ENCODE data around the gene SLC16A4. TPM values are rescaled to one million over a fixed set of nuclear protein-coding genes. Genes with fewer than 3 reads are reported as not detected.

SLC16A4 gene
- total RNA-seq, 3 donors from 2014 or later (not counting 1 experiment from before 2014, with no cell fraction given) = 0.30 to 0.40 (median 0.34) TPM

DNA sequence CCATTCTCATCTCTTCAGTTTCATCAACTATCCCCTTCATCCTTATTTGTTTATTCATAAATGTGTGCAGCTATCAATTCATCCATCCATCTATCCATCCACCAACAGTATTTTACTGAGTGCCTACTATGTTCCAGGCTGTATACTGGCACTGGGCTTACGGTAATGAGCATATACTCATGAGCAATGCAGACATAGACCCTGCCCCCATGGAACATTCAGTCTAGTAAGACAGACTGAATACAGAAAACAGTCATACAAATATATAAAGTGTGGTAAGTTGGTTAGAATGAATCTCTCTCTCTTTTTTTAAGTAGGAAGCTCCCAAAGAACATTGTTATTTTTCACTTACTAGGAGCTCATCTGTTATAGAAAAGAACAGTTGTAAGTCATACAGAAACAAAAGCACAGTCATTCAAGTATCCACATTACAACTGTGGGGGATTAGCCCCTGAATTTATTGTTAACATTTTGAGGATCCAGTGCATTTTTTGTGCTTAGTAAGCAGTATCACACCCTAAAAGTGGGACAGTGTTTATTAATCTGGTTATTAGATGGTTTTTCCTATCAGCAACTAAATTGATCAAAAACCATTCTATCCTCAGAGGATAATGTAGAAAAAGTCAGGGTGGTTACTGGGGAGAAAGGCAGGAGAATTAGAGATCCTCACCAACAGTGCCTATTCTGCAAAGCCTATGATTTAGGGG is 3.6 kb downstream of the SLC16A4 start:
- intact Hi-C loops (cut with micrococcal nuclease) = no loop called here
- WGBS (ENCODE audit: insufficient coverage) = 100% methylated on average over 1 of the region's 1 CpG
- Mint-ChIP-seq H3K4me3 (no peak overlapping the region), H3K36me3 (no peaks in the 10 kb centered on the region), H3K4me1 (peaks cover 16% of the 10 kb centered on the region in 2 donors), H3K9me3 (no peaks in the 10 kb centered on the region), H3K27me3 (ENCODE audit: low read depth in 2 of 2) (no peaks in the 10 kb centered on the region), H3K27ac (no peak overlapping the region)
- Histone ChIP-seq H3K27ac (ENCODE audit: low read length) (no peak overlapping the region), H3K27me3 (ENCODE audit: control insufficient read depth, insufficient read depth, low read length) (no peaks in the 10 kb centered on the region), H3K36me3 (ENCODE audit: control insufficient read depth, insufficient read depth, low read length) (peaks cover 3% of the 10 kb centered on the region), H3K4me3 (ENCODE audit: low read length) (no peak overlapping the region), H3K4me1 (ENCODE audit: control insufficient read depth, insufficient read depth, low read length) (peaks cover 12% of the 10 kb centered on the region), H3K9me3 (ENCODE audit: control insufficient read depth, insufficient read depth, low read length) (no peaks in the 10 kb centered on the region)
- TF ChIP-seq, protein P1, sequence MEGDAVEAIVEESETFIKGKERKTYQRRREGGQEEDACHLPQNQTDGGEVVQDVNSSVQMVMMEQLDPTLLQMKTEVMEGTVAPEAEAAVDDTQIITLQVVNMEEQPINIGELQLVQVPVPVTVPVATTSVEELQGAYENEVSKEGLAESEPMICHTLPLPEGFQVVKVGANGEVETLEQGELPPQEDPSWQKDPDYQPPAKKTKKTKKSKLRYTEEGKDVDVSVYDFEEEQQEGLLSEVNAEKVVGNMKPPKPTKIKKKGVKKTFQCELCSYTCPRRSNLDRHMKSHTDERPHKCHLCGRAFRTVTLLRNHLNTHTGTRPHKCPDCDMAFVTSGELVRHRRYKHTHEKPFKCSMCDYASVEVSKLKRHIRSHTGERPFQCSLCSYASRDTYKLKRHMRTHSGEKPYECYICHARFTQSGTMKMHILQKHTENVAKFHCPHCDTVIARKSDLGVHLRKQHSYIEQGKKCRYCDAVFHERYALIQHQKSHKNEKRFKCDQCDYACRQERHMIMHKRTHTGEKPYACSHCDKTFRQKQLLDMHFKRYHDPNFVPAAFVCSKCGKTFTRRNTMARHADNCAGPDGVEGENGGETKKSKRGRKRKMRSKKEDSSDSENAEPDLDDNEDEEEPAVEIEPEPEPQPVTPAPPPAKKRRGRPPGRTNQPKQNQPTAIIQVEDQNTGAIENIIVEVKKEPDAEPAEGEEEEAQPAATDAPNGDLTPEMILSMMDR (IDR thresholded peaks at IDR 0.05) = no peak
- DNase-seq = no peak
- no peak for ATAC-seq

DNA sequence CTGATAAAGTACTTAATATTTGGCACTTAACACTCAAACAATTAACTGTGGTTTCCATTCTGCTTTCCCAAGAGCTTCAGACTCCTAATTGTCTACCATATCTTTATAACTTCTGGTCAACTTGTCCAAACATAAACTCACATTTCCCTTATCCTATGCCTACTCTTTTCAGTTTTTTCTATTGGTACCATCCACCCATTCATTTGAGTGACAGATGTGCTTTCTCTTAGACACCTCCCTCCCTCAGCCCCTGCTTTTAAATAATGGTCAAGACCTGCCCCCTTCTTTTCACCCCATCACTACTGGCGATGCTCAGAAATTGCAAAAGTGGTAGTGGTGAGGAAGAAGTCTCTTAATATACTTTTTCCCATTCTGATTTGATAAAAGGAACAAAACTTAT is 5.5 kb downstream of the SLC16A4 start:
- H3K9me3 ChIP-seq (ENCODE audit: control insufficient read depth, insufficient read depth, low read length) = no peaks in the 10 kb centered on the region
- peak overlapping the region; percentile 86 for H3K27ac ChIP-seq (ENCODE audit: low read length)
- no peaks in the 10 kb centered on the region for H3K36me3 Mint-ChIP-seq
- ATAC-seq = no peak
- peaks cover 3% of the 10 kb centered on the region for H3K36me3 ChIP-seq (ENCODE audit: control insufficient read depth, insufficient read depth, low read length)
- DNase-seq = no peak
- TF ChIP-seq, protein P1 (IDR thresholded peaks at IDR 0.05) = no peak
- H3K27me3 ChIP-seq (ENCODE audit: control insufficient read depth, insufficient read depth, low read length) = no peaks in the 10 kb centered on the region
- peaks cover 12% of the 10 kb centered on the region for H3K4me1 ChIP-seq (ENCODE audit: control insufficient read depth, insufficient read depth, low read length)
- peaks cover 16% of the 10 kb centered on the region in 2 donors for H3K4me1 Mint-ChIP-seq
- no peaks in the 10 kb centered on the region for H3K9me3 Mint-ChIP-seq
- H3K27ac Mint-ChIP-seq = no peak overlapping the region
- intact Hi-C loops (cut with micrococcal nuclease) = no loop called here
- H3K4me3 Mint-ChIP-seq = no peak overlapping the region
- H3K27me3 Mint-ChIP-seq (ENCODE audit: low read depth in 2 of 2) = no peaks in the 10 kb centered on the region
- H3K4me3 ChIP-seq (ENCODE audit: low read length) = no peak overlapping the region
- WGBS (ENCODE audit: insufficient coverage) = no CpG with 5 or more reads among the region's 1 CpG

DNA sequence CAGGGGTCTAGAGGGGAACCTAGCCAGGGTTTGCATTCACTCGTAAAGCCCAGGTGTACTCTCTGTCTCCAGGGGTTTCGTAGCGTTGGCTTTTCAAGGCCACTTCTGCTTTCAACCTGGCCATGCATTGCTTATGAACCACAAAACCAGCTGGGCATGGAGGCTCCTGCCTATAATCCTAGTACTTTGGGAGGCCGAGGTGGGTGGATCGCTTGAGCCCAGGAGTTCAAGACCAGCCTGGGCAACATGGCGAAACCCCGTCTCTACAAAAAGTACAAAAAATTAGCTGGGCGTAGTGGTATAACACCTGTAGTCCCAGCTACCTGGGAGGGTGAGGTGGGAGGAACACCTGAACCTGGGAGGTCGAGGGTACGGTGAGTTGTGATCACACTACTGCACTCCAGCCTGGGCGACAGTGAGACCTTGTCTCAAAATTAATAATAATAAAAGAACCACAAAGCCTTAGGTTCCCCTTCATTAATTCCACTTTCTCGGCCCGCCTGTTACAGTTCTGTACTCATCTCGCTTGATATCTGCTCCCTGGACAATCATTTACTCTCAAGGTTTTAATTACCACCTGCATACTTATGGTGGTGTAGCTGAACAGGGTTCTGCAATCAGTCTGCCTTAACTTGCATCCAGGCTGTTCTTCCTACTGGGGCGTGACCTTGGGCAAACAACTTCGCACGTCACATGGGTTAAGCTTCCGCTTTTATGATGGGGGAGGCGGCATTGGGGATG is 6.1 kb downstream of the SLC16A4 start:
- Mint-ChIP-seq H3K4me3 (no peak overlapping the region), H3K4me1 (peaks cover 16% of the 10 kb centered on the region in 2 donors), H3K27me3 (ENCODE audit: low read depth in 2 of 2) (no peaks in the 10 kb centered on the region), H3K9me3 (no peaks in the 10 kb centered on the region), H3K27ac (peak overlapping the region; percentile 70 to 80), H3K36me3 (no peaks in the 10 kb centered on the region)
- Histone ChIP-seq H3K27ac (ENCODE audit: low read length) (peak overlapping the region; percentile 86), H3K4me1 (ENCODE audit: control insufficient read depth, insufficient read depth, low read length) (peaks cover 12% of the 10 kb centered on the region), H3K27me3 (ENCODE audit: control insufficient read depth, insufficient read depth, low read length) (no peaks in the 10 kb centered on the region), H3K4me3 (ENCODE audit: low read length) (peak overlapping the region; percentile 13), H3K9me3 (ENCODE audit: control insufficient read depth, insufficient read depth, low read length) (no peaks in the 10 kb centered on the region), H3K36me3 (ENCODE audit: control insufficient read depth, insufficient read depth, low read length) (peaks cover 3% of the 10 kb centered on the region)
- TF ChIP-seq, protein P1 (IDR thresholded peaks at IDR 0.05) = no peak
- WGBS (ENCODE audit: insufficient coverage) = 74% methylated on average over 19 of the region's 19 CpGs
- ATAC-seq = no peak
- no peak for DNase-seq
- intact Hi-C loops (cut with micrococcal nuclease) = no loop called here

Measured in natural killer cell (primary cell).